ENCODE results near the gene TMEM134. TPM values are rescaled to one million over a fixed set of nuclear protein-coding genes. Genes with fewer than 3 reads are reported as not detected.
"Not testable (repeated sequence)": the region's sequence is repeated elsewhere in the genome, so short reads cannot be mapped to it uniquely, and the experiment has no call there.

TMEM134 gene
- total RNA-seq, 1 experiment from 2014 or later, result 7.6 TPM

- Histone ChIP-seq H3K27ac (no peak overlapping the region), H3K4me1 (peaks cover 8% of the 10 kb centered on the region; the same call in 1 of the 2 replicates), H3K9me3 (replicated peaks) (no peaks in the 10 kb centered on the region), H3K36me3 (0 out of 2 replicates have a peak, but pooled peaks cover 5% of the 10 kb centered on the region), H3K4me3 (no peak overlapping the region), H3K27me3 (no peaks in the 10 kb centered on the region)
- no peak for DNase-seq
Observed at GRCh38 chr11:67434395-67434881, 34.6 kb downstream of the TMEM134 start.

GRCh38 chr11:67433536-67434394, 35.3 kb downstream of the TMEM134 start:
- Histone ChIP-seq H3K27ac (no peak overlapping the region), H3K36me3 (0 out of 2 replicates have a peak, but pooled peaks cover 5% of the 10 kb centered on the region), H3K4me3 (no peak overlapping the region), H3K9me3 (replicated peaks) (no peaks in the 10 kb centered on the region), H3K27me3 (no peaks in the 10 kb centered on the region), H3K4me1 (peaks cover 8% of the 10 kb centered on the region; the same call in 1 of the 2 replicates)
- DNase-seq, result no peak

DNA sequence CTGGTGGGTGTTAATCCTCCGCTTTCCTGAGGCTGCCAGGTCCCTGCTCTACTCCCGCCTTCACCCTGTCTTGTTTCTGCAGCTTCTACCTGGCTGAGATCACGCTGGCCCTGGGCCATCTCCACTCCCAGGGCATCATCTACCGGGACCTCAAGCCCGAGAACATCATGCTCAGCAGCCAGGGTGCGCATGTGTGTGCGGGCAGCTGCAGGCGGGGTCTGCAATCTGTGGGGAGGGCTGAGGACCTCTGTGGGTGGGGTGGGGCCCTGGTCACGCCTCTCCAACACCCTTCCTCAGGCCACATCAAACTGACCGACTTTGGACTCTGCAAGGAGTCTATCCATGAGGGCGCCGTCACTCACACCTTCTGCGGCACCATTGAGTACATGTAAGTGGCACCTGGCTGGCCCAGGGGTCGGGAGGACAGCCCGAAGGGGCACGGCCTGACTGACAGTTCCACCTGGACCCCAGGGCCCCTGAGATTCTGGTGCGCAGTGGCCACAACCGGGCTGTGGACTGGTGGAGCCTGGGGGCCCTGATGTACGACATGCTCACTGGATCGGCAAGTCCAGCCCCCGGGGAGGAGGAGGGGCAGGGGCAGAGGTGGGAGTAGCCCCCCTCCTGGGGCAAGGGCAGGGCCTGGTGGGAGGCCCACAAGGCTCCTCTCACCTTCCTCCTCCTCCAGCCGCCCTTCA, 36.2 kb downstream of the TMEM134 start:
- DNase-seq, result no peak
- Histone ChIP-seq H3K27me3 (no peaks in the 10 kb centered on the region), H3K27ac (no peak overlapping the region), H3K9me3 (replicated peaks) (no peaks in the 10 kb centered on the region), H3K4me1 (peaks cover 8% of the 10 kb centered on the region; the same call in 1 of the 2 replicates), H3K36me3 (0 out of 2 replicates have a peak, but pooled peaks cover 5% of the 10 kb centered on the region), H3K4me3 (no peak overlapping the region)

GRCh38 chr11:67431346-67432249, 37.5 kb downstream of the TMEM134 start:
- Histone ChIP-seq H3K27ac (no peak overlapping the region), H3K4me1 (peaks cover 6% of the 10 kb centered on the region; the same call in 1 of the 2 replicates), H3K36me3 (0 out of 2 replicates have a peak, but pooled peaks cover 5% of the 10 kb centered on the region), H3K4me3 (no peak overlapping the region), H3K27me3 (no peaks in the 10 kb centered on the region), H3K9me3 (replicated peaks) (no peaks in the 10 kb centered on the region)
- no peak for DNase-seq

DNA sequence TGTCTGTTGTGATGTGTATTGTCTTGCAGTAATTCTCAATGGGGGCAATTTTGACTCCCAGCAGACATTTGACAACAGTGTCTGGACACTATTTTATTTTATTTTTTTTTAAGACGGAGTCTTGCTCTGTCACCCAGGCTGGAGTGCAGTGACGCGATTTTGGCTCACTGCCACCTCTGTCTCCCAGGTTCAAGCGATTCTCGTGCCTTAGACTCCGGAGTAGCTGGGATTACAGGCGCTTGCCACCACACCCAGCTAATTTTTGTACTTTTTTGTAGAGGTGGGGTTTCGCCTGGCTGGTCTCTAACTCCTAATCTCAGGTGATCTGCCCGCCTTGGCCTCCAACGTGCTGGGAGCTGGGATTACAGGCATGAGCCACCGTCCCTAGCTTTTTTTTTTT, 39.3 kb downstream of the TMEM134 start:
- no peaks in the 10 kb centered on the region for H3K4me1 ChIP-seq
- H3K36me3 ChIP-seq, result 0 out of 2 replicates have a peak, but pooled peaks cover 2% of the 10 kb centered on the region
- H3K4me3 ChIP-seq, result no peak overlapping the region
- H3K27me3 ChIP-seq, result no peaks in the 10 kb centered on the region
- H3K27ac ChIP-seq, result no peak overlapping the region
- no peaks in the 10 kb centered on the region for H3K9me3 ChIP-seq (replicated peaks)
- DNase-seq, result no peak

GRCh38 chr11:67429038-67429668, 39.9 kb downstream of the TMEM134 start:
- Histone ChIP-seq H3K4me1 (no peaks in the 10 kb centered on the region), H3K9me3 (replicated peaks) (no peaks in the 10 kb centered on the region), H3K36me3 (no peaks in the 10 kb centered on the region), H3K4me3 (peak overlapping the region; percentile 94), H3K27me3 (no peaks in the 10 kb centered on the region), H3K27ac (no peak overlapping the region)
- no peak for DNase-seq

DNA sequence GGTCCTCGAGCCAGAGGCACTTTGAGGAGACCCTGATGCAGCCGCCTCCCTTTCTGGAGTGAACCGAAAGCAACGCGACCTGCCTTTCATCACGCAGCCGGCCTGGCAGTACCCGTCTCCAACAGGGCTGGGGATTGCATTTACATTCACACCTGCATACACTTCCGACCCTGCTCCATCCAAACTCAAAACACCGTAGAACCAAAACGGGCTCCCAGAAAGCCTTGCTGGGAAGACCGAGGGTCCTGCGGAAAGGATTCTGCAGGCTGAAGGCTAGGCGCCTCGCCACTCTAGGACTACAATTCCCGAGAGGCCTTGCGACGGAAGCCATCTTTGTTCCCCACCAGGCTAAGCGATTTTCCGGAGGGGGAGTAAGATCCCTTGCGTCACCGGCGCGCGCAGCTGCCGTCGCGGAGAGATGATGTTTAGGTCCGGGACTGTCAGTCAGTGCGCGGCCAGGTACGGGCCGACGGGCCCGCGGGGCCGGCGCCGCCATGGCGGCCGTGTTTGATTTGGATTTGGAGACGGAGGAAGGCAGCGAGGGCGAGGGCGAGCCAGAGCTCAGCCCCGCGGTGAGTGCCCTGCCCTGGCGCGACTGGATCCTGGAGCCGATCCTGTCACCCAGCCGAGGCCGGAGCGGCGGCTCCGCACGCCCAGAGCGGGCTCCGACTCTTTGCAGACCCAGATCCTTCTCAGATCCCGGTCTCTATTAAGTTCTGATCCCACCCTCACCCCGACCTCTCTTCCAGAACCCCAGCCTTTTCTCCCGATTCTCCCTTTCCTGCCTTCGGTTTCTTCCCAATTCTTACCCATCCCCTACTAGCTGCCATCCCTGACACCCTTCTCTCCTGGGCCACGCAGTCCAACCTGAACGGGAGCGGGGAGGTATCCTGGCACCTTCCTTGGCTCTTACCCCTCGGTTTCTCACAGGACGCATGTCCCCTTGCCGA, 40.7 kb downstream of the TMEM134 start, which contains the start of gene RPS6KB2:
TSS of gene RPS6KB2 (plus strand) at position 443 of the 950 bp plus-strand sequence. CDS start at position 495, 52 bp downstream.
- H3K27ac ChIP-seq, result peak within 1 kb of the TSS; percentile 38; the same call in 1 of the 2 replicates
- peak within 1 kb of the TSS; percentile 94 for H3K4me3 ChIP-seq
- no peaks in the 10 kb centered on the region for H3K36me3 ChIP-seq
- no peaks in the 10 kb centered on the region for H3K9me3 ChIP-seq (replicated peaks)
- H3K27me3 ChIP-seq, result no peaks in the 10 kb centered on the region
- no peaks in the 10 kb centered on the region for H3K4me1 ChIP-seq
- peak; percentile 95 to 96 for DNase-seq

GRCh38 chr11:67427364-67427859, 41.6 kb downstream of the TMEM134 start:
- not testable (repeated sequence) for H3K36me3 ChIP-seq; H3K27me3 ChIP-seq; H3K4me1 ChIP-seq; H3K9me3 ChIP-seq (replicated peaks); DNase-seq; H3K27ac ChIP-seq
- peak overlapping the region; percentile 94 for H3K4me3 ChIP-seq

GRCh38 chr11:67423891-67424613, 45.0 kb downstream of the TMEM134 start:
- Histone ChIP-seq H3K4me3 (no peak overlapping the region), H3K36me3 (no peaks in the 10 kb centered on the region), H3K27me3 (no peaks in the 10 kb centered on the region), H3K4me1 (peaks cover 5% of the 10 kb centered on the region; the same call in 1 of the 2 replicates), H3K27ac (no peak overlapping the region), H3K9me3 (replicated peaks) (no peaks in the 10 kb centered on the region)
- DNase-seq, result no peak

GRCh38 chr11:67423466-67423865, 45.6 kb downstream of the TMEM134 start:
- no peaks in the 10 kb centered on the region for H3K9me3 ChIP-seq (replicated peaks)
- DNase-seq, result no peak
- H3K4me1 ChIP-seq, result peaks cover 5% of the 10 kb centered on the region; the same call in 1 of the 2 replicates
- H3K27ac ChIP-seq, result no peak overlapping the region
- no peaks in the 10 kb centered on the region for H3K36me3 ChIP-seq
- no peaks in the 10 kb centered on the region for H3K27me3 ChIP-seq
- H3K4me3 ChIP-seq, result no peak overlapping the region

- Histone ChIP-seq H3K27ac (no peak overlapping the region), H3K4me1 (peaks cover 5% of the 10 kb centered on the region; the same call in 1 of the 2 replicates), H3K9me3 (replicated peaks) (no peaks in the 10 kb centered on the region), H3K36me3 (no peaks in the 10 kb centered on the region), H3K27me3 (no peaks in the 10 kb centered on the region), H3K4me3 (no peak overlapping the region)
- DNase-seq, result no peak
Observed at GRCh38 chr11:67422891-67423290, 46.2 kb downstream of the TMEM134 start.

- Histone ChIP-seq H3K4me1 (peaks cover 5% of the 10 kb centered on the region; the same call in 1 of the 2 replicates), H3K36me3 (no peaks in the 10 kb centered on the region), H3K27ac (no peak overlapping the region), H3K9me3 (replicated peaks) (no peaks in the 10 kb centered on the region), H3K27me3 (no peaks in the 10 kb centered on the region), H3K4me3 (no peak overlapping the region)
- no peak for DNase-seq
Observed at GRCh38 chr11:67421430-67422031, 47.5 kb downstream of the TMEM134 start.
